Muscle layer of duodenum (tissue), 2 donors: ENCODE measurements around the gene BCAS1.
A peak's percentile ranks its signal among the peaks of the same experiment; 100 is the strongest.

Experiments used
- H3K27ac ChIP-seq: one replicate; pipeline ENCODE4 v1.7.0; 2013; ENCODE audit warnings: mild to moderate bottlenecking, low read length
- H3K27me3 ChIP-seq: one replicate; pipeline ENCODE4 v1.7.0; 2013; ENCODE audit warnings: low read depth, mild to moderate bottlenecking, control low read depth, low read length
- H3K36me3 ChIP-seq, 2 donors: one replicate each; pipeline ENCODE4 v1.7.0; 2013; ENCODE audit warnings: low read length in 2 of 2, control low read depth in 1 of 2, mild to moderate bottlenecking in 1 of 2; ENCODE audit not compliant: insufficient read depth in 2 of 2, control insufficient read depth in 1 of 2
- H3K4me1 ChIP-seq, 2 donors: one replicate each; pipeline ENCODE4 v1.7.0; 2013; ENCODE audit warnings: low read length in 2 of 2, mild to moderate bottlenecking in 2 of 2, control low read depth in 1 of 2, moderate library complexity in 1 of 2; ENCODE audit not compliant: insufficient read depth in 2 of 2, control insufficient read depth in 1 of 2
- H3K4me3 ChIP-seq, 2 donors: one replicate each; pipeline ENCODE4 v1.7.0; 2013; ENCODE audit warnings: low read length in 2 of 2, low read depth in 1 of 2, mild to moderate bottlenecking in 1 of 2
- H3K9me3 ChIP-seq, 2 donors: one replicate each; pipeline ENCODE4 v1.7.0; 2013; ENCODE audit warnings: low read length in 2 of 2, control low read depth in 1 of 2, mild to moderate bottlenecking in 1 of 2; ENCODE audit not compliant: control insufficient read depth in 1 of 2
- donor health status: healthy.

Gene BCAS1

GRCh38 chr20:53944796-53945195 is 125.6 kb downstream of the BCAS1 start:
- no peak overlapping the region for H3K4me3 ChIP-seq
- H3K27ac ChIP-seq: no peak overlapping the region
- peaks cover 7 to 29% of the 10 kb centered on the region in 2 donors for H3K4me1 ChIP-seq
- no peaks in the 10 kb centered on the region for H3K9me3 ChIP-seq
- H3K36me3 ChIP-seq: no peaks in the 10 kb centered on the region
- no peaks in the 10 kb centered on the region for H3K27me3 ChIP-seq

DNA sequence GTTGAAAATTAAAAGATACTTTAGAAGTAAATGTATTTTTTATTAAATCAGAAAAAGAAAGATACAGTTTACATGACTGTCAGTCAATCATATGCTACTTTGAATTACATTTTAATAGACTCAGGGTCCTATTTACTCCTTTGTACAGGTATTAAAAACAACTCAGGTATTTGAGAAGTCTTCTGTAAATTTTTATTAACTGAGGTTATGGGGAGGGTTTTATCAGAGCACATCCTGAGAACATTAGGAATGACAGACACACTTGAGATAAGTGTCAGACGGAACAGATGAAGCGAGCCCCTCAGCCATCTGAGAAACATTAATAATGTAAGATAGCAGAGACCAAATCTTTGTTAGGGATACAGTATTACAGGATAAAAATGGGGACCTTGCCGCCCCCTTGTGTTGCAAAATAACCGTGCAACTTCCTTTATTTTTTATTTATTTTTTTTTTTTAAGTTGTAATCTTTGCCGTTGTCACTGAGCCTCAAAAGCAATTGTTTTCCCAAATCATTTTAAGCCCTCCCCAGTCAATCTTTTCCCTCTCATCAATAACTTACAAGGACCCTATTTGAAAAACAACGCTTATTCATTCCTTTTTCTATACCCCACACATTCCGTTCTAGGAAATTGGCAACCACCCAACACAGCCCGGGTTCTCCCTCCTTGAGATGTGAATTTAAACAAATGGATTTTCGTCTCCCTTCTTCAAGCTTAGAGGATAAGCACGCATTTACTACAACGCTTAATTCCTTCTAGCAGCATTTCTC is 126.7 kb downstream of the BCAS1 start:
- Histone ChIP-seq H3K4me1 (peaks cover 12 to 25% of the 10 kb centered on the region in 2 donors), H3K36me3 (no peaks in the 10 kb centered on the region), H3K4me3 (peak overlapping the region in 1 of 2 donors; percentile 33), H3K27me3 (no peaks in the 10 kb centered on the region), H3K9me3 (no peaks in the 10 kb centered on the region), H3K27ac (no peak overlapping the region)

DNA sequence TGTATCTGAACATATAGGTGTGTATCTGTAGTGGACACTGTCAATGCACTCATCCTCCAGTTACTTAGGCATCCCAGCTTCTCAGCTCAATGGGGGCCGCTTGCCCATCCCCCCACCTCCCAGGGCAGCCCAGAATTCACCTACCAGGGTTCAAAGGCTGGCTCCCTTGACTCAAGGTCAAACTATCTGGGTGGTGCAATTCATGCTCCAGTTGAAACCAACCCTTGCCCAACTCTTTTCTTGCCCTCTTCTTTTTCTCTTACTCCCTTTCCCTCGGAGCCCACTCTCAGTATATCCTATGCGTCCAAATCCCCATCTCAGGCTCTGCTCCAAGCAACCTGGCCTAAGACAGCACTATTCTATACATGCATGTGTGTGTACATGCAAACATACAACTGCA is 127.4 kb downstream of the BCAS1 start:
- H3K4me3 ChIP-seq: no peak overlapping the region
- no peaks in the 10 kb centered on the region for H3K27me3 ChIP-seq
- no peaks in the 10 kb centered on the region for H3K36me3 ChIP-seq
- no peak overlapping the region for H3K27ac ChIP-seq
- H3K9me3 ChIP-seq: no peaks in the 10 kb centered on the region
- peaks cover 12 to 24% of the 10 kb centered on the region in 2 donors for H3K4me1 ChIP-seq

DNA sequence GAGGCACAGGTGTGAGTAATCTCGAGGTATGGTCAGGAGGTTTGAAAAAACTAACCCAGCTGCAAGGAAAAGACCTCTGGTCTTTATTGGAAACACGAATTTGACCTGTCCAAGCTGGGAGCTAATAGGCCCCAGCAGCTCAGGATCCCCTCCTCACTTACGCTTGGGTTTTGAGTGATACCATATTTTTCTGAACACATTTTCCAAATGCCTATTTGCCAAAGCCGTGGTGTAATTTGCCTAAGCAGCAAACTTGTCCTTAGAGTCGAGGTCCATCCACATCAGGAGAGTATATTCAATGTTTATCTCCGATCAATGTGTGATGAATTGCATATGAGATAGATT is 128.0 kb downstream of the BCAS1 start:
- no peaks in the 10 kb centered on the region for H3K9me3 ChIP-seq
- peaks cover 12 to 24% of the 10 kb centered on the region in 2 donors for H3K4me1 ChIP-seq
- no peak overlapping the region for H3K27ac ChIP-seq
- no peak overlapping the region for H3K4me3 ChIP-seq
- H3K27me3 ChIP-seq: no peaks in the 10 kb centered on the region
- H3K36me3 ChIP-seq: no peaks in the 10 kb centered on the region

DNA sequence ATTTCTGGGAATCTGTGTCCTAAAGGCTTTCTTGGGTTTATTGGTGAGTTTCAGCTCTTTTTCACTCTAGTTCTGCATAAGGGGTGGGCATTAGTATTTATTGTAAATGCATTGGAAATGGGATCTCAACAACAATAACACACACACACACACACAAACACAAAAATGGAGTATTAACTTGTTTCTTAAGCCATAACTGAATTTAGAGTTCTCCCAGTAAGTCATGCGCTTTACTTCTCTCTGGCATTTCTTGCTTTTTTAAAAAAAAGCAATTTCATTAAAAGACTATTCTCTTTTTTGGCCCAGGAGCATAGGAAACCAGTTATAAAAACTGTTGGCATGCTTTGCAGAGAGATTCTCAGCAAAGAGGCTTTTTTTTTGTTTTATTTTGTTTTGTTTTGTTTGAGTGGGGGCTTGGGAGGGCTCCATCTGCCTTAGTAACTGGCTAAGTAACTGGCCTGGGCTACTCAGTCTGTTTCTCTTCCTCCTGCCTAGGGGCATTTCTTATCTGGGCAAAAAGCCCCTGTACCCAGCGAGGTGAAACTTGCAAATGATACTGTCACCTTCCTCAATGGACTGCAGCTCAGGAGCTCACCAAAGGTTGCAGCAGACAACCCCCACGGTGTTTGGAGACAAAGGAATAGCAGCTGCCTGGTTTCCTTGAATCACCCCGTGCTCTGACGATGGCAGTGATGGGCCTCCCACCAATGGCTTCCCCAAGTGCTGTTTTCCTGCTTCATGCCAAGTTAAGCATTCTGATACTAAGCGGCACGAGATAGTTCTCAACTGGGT is 128.5 kb downstream of the BCAS1 start:
- H3K9me3 ChIP-seq: no peaks in the 10 kb centered on the region
- no peaks in the 10 kb centered on the region for H3K27me3 ChIP-seq
- H3K4me3 ChIP-seq: no peak overlapping the region
- H3K36me3 ChIP-seq: no peaks in the 10 kb centered on the region
- H3K27ac ChIP-seq: peak overlapping the region; percentile 65
- H3K4me1 ChIP-seq: peaks cover 12 to 24% of the 10 kb centered on the region in 2 donors

- no peaks in the 10 kb centered on the region for H3K9me3 ChIP-seq
- H3K4me3 ChIP-seq: peak overlapping the region; percentile 22 to 24
- H3K4me1 ChIP-seq: peaks cover 12 to 24% of the 10 kb centered on the region in 2 donors
- H3K27ac ChIP-seq: peak overlapping the region; percentile 83
- H3K36me3 ChIP-seq: no peaks in the 10 kb centered on the region
- H3K27me3 ChIP-seq: no peaks in the 10 kb centered on the region
These were observed 129.4 kb downstream of the BCAS1 start for GRCh38 chr20:53940907-53941545.

DNA sequence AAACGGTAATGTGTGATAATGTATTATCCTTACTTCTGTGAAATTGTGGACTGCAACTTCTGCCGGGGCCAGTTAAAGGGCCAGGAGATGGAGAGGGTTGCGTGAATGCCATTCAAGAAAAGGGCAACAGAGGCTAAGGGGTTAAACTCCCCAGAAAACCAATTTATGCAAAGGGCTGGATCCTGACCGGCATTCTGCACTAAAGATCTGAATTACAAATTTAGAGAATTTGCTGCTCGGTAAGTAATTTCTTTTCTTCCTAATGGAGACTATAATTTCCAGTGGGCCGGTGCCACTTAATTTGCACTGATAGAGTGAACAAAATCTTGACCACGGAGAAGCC is 130.1 kb downstream of the BCAS1 start:
- Histone ChIP-seq H3K27ac (peak overlapping the region; percentile 83), H3K4me3 (peak overlapping the region; percentile 22 to 24), H3K9me3 (no peaks in the 10 kb centered on the region), H3K4me1 (peaks cover 13 to 24% of the 10 kb centered on the region in 2 donors), H3K27me3 (no peaks in the 10 kb centered on the region), H3K36me3 (no peaks in the 10 kb centered on the region)

- Histone ChIP-seq H3K27ac (peak overlapping the region; percentile 83), H3K27me3 (no peaks in the 10 kb centered on the region), H3K36me3 (no peaks in the 10 kb centered on the region), H3K4me1 (peaks cover 15 to 24% of the 10 kb centered on the region in 2 donors), H3K4me3 (no peak overlapping the region), H3K9me3 (no peaks in the 10 kb centered on the region)
These were observed 130.6 kb downstream of the BCAS1 start for GRCh38 chr20:53939572-53940359.

DNA sequence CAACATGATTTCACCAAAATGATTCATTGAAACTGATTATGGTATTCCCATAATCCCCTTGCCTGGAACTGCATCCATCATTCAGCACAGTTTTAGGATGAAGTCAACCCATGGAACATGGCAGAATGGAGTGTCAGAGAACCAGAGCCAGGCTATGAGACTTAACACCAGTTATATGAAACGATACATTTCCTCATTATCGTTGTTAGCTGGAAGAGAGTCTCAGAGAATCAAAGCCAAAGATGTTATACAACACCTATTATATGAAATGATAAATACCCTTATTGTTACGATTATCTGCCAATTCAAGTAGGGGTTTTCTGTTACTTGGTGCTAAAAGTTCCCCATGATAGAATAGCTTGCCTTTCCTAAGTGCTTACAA is 131.2 kb downstream of the BCAS1 start:
- no peaks in the 10 kb centered on the region for H3K9me3 ChIP-seq
- no peaks in the 10 kb centered on the region for H3K36me3 ChIP-seq
- no peak overlapping the region for H3K4me3 ChIP-seq
- peaks cover 15 to 24% of the 10 kb centered on the region in 2 donors for H3K4me1 ChIP-seq
- no peaks in the 10 kb centered on the region for H3K27me3 ChIP-seq
- peak overlapping the region; percentile 83 for H3K27ac ChIP-seq

DNA sequence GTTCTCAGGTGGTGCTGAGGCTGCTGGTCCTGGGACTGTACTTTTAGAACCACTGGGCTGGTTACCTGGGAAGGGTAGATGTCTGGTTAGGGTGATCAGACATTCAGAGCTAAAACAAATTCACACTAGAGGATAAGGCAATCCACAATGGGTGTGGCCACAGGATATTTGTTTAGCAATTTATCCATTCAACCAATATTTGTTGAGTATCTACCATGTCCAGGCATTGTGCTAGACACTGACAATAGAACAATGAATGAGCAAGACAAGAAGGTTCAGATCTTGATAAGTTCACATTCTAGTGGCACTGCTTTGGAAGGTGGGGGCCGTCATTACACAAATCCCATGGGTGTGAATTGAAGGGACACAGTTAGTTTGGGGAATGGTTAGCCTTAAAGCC is 131.7 kb downstream of the BCAS1 start:
- Histone ChIP-seq H3K9me3 (no peaks in the 10 kb centered on the region), H3K27me3 (no peaks in the 10 kb centered on the region), H3K27ac (no peak overlapping the region), H3K4me3 (no peak overlapping the region), H3K36me3 (no peaks in the 10 kb centered on the region), H3K4me1 (peaks cover 15 to 24% of the 10 kb centered on the region in 2 donors)

- Histone ChIP-seq H3K4me1 (peaks cover 15 to 16% of the 10 kb centered on the region in 2 donors), H3K9me3 (no peaks in the 10 kb centered on the region), H3K27ac (no peak overlapping the region), H3K4me3 (no peak overlapping the region), H3K36me3 (no peaks in the 10 kb centered on the region), H3K27me3 (no peaks in the 10 kb centered on the region)
These were observed 132.4 kb downstream of the BCAS1 start for GRCh38 chr20:53937929-53938367.
